B cell (primary cell): ENCODE data around the gene ORMDL1. TPM values are rescaled to one million over a fixed set of nuclear protein-coding genes. Genes with fewer than 3 reads are reported as not detected.

Source experiments
- ATAC-seq: fragments of 200-7000 bp; cut with Tn5 transposase; one replicate; pipeline ENCODE4 v1.10.0; 2021; ENCODE audit warnings: low read depth, mild to moderate bottlenecking, moderate number of reproducible peaks, moderate library complexity
- CTCF ChIA-PET: fragments of 350-600 bp; sonication (Branson Sonifier 250); formaldehyde crosslinking; loops from one replicate; lab custom pipeline; 2021; ENCODE audit warnings: antibody characterized with exemption, inconsistent platforms; lab: Charles Lee
- POLR2A ChIA-PET: fragments of 350-600 bp; sonication (Branson Sonifier 250); formaldehyde crosslinking; loops from one replicate; lab custom pipeline; 2021; ENCODE audit warnings: antibody characterized with exemption; lab: Charles Lee
- DNase-seq: peaks from one replicate; pipeline ENCODE4 v3.0.0; 2013
- H2AFZ ChIP-seq: 2 replicates; pipeline ENCODE4 v1.6.1; 2012; ENCODE audit warnings: mild to moderate bottlenecking, low read depth, low read length; ENCODE audit not compliant: insufficient read depth, poor library complexity, severe bottlenecking
- H3K27ac ChIP-seq, 2 donors: 1 replicate in 1 of 2; 2 replicates in 1 of 2; pipeline ENCODE4 v1.5.1; 2012 to 2013; ENCODE audit warnings: low read length in 2 of 2, mild to moderate bottlenecking in 2 of 2, moderate library complexity in 1 of 2
- H3K27me3 ChIP-seq, 4 experiments: fragments of 200-600 bp in 1 of 4; sonication (generic) in 1 of 4; replicated peaks in 1 of 4; 1 replicate in 2 of 4; 2 replicates in 2 of 4; pipeline versions ENCODE4 v1.6.1 to v1.7.0; 2013 to 2016; ENCODE audit warnings: low read length in 3 of 4, mild to moderate bottlenecking in 2 of 4, mixed read lengths in 1 of 4, moderate library complexity in 1 of 4; ENCODE audit not compliant: insufficient read depth in 4 of 4, control insufficient read depth in 3 of 4; ENCODE audit errors: control extremely low read depth in 1 of 4
- H3K36me3 ChIP-seq, 2 experiments: replicated peaks in 1 of 2; 1 replicate in 1 of 2; 2 replicates in 1 of 2; pipeline versions ENCODE4 v1.6.1 to v1.7.1; 2013; ENCODE audit warnings: low read length in 1 of 2; ENCODE audit not compliant: insufficient read depth in 2 of 2, control insufficient read depth in 1 of 2; ENCODE audit errors: control extremely low read depth in 1 of 2, extremely low read depth in 1 of 2
- H3K4me1 ChIP-seq, 2 donors: fragments of 200-600 bp in 1 of 2; sonication (generic) in 1 of 2; 1 replicate in 1 of 2; 2 replicates in 1 of 2; pipeline versions ENCODE4 v1.5.1 to v1.6.1; 2013 to 2017; ENCODE audit warnings: low read length in 2 of 2; ENCODE audit not compliant: control insufficient read depth in 2 of 2, insufficient read depth in 2 of 2
- H3K4me2 ChIP-seq: replicated peaks from 2 replicates; pipeline ENCODE3; 2012; ENCODE audit warnings: mild to moderate bottlenecking, low read depth, low read length; ENCODE audit not compliant: poor library complexity, severe bottlenecking
- H3K4me3 ChIP-seq, 5 experiments: fragments of 200-600 bp in 1 of 5; sonication (generic) in 1 of 5; 1 replicate in 3 of 5; 2 replicates in 2 of 5; pipeline versions ENCODE4 v1.5.1 to v1.7.0; 2011 to 2016; ENCODE audit warnings: low read length in 4 of 5, mild to moderate bottlenecking in 4 of 5, low read depth in 2 of 5, control low read depth in 1 of 5, moderate library complexity in 1 of 5; ENCODE audit not compliant: insufficient read depth in 1 of 5; ENCODE audit errors: control extremely low read depth in 1 of 5, extremely low read depth in 1 of 5
- H3K79me2 ChIP-seq: fragments of 200-600 bp; sonication (generic); one replicate; pipeline ENCODE4 v1.6.0; 2016; ENCODE audit warnings: low read length; ENCODE audit not compliant: control insufficient read depth, insufficient read depth
- H3K9ac ChIP-seq: fragments of 200-600 bp; sonication (generic); 2 replicates; pipeline ENCODE4 v1.6.1; 2017; ENCODE audit warnings: mild to moderate bottlenecking, low read length, moderate library complexity
- H3K9me3 ChIP-seq, 3 donors: one replicate each; pipeline versions ENCODE4 v1.6.1 to v1.7.1; 2013; ENCODE audit warnings: low read length in 2 of 3; ENCODE audit not compliant: control insufficient read depth in 2 of 3, insufficient read depth in 1 of 3; ENCODE audit errors: control extremely low read depth in 1 of 3
- H4K20me1 ChIP-seq: 2 replicates; pipeline ENCODE4 v1.6.0; 2012; ENCODE audit warnings: mild to moderate bottlenecking, low read length; ENCODE audit not compliant: insufficient read depth, control insufficient read depth, poor library complexity, severe bottlenecking
- H3K27ac Mint-ChIP-seq: one replicate; pipeline ENCODE4 v1.8.0; 2021; ENCODE audit warnings: mixed read lengths
- H3K27me3 Mint-ChIP-seq: one replicate; pipeline ENCODE4 v1.8.0; 2021; ENCODE audit warnings: mixed read lengths
- H3K4me1 Mint-ChIP-seq: one replicate; pipeline ENCODE4 v1.8.0; 2021; ENCODE audit warnings: mixed read lengths
- H3K4me3 Mint-ChIP-seq: one replicate; pipeline ENCODE4 v1.8.0; 2021; ENCODE audit warnings: mixed read lengths
- H3K9me3 Mint-ChIP-seq: one replicate; pipeline ENCODE4 v1.8.0; 2022; ENCODE audit warnings: mixed read lengths; ENCODE audit not compliant: insufficient read depth
- EZH2 ChIP-seq: IDR thresholded peaks from 2 replicates; pipeline ENCODE4 v1.6.1; 2012; ENCODE audit warnings: borderline replicate concordance, low read depth, mild to moderate bottlenecking, moderate library complexity, low read length; ENCODE audit not compliant: insufficient read depth, poor library complexity, severe bottlenecking
- WGBS: methylation state at CpG from one replicate; pipeline ENCODE4 v1.1.5; 2013; ENCODE audit warnings: missing lambda C conversion rate; ENCODE audit not compliant: insufficient coverage; 5-methylcytosine and 5-hydroxymethylcytosine counted together
- intact Hi-C: fragments of 100-400 bp; cut with micrococcal nuclease; formaldehyde crosslinking; loops from one replicate; pipeline ENCODE4 v1.10.0; 2022
- polyA plus RNA-seq: library from polyadenylated mRNA; depleted of rRNA; stranded (reverse); fragments of >200 nt; gene quantifications from 2 replicates; pipeline ENCODE4 v1.2.3, GENCODE V29; 2012
- total RNA-seq, 2 donors: library from RNA; stranded (reverse); fragments of 120-200 nt in 1 of 2; gene quantifications; 1 replicate in 1 of 2; 2 replicates in 1 of 2; pipeline versions ENCODE4 v1.2.3 to v1.2.4, GENCODE V29; 2013 to 2022
- TF ChIP-seq, protein P1 (sequence below): fragments of 200-600 bp; IDR thresholded peaks from one replicate; pipeline ENCODE4 v1.8.0; 2022; ENCODE audit warnings: antibody characterized with exemption, mild to moderate bottlenecking

Gene ORMDL1
- total and polyA plus RNA-seq, 2 donors (not counting 1 experiment from before 2014, with no cell fraction given), result 138 to 170 TPM

DNA sequence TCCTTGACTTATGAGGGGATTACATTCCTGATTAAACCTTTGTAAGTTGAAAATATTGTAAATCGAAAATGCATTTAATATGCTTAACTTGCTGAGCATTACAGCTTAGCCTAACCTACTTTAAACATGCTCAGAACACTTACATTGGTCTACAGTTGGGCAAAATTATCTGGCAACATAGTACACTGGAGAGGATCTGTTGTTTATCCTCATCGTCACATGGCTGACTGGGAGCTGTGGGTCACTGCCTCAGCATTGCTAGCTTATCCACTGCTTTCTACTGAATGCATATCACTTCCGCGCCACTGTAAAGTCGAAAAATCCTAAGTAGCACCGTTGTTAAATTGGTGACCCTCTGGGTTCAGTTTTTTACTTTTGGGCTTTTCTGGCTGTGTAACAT, 13.8 kb upstream of the ORMDL1 start:
- Histone ChIP-seq H3K79me2 (no peaks in the 10 kb centered on the region), H3K4me2 (no peak overlapping the region), H3K4me3 (no peak overlapping the region), H4K20me1 (no peaks in the 10 kb centered on the region), H3K4me1 (no peaks in the 10 kb centered on the region), H3K9me3 (no peaks in the 10 kb centered on the region), H3K27ac (no peak overlapping the region), H3K36me3 (peaks cover 0 to 39% of the 10 kb centered on the region in 2 experiments), H3K27me3 (no peaks in the 10 kb centered on the region), H2AFZ (no peak overlapping the region), H3K9ac (no peak overlapping the region)
- 97% methylated on average over 5 of the region's 6 CpGs for WGBS
- H3K27me3 Mint-ChIP-seq, result no peaks in the 10 kb centered on the region
- ATAC-seq, result no peak
- ChIA-PET POLR2A (no interaction called here), CTCF (interaction anchor here (1.1 to 2.0 kb wide), 5 partner anchors 35 to 323 kb away, joined by 4 to 9 read pairs (median 4); partner anchors contain the start of gene OSGEPL1)
- TF ChIP-seq, protein P1, sequence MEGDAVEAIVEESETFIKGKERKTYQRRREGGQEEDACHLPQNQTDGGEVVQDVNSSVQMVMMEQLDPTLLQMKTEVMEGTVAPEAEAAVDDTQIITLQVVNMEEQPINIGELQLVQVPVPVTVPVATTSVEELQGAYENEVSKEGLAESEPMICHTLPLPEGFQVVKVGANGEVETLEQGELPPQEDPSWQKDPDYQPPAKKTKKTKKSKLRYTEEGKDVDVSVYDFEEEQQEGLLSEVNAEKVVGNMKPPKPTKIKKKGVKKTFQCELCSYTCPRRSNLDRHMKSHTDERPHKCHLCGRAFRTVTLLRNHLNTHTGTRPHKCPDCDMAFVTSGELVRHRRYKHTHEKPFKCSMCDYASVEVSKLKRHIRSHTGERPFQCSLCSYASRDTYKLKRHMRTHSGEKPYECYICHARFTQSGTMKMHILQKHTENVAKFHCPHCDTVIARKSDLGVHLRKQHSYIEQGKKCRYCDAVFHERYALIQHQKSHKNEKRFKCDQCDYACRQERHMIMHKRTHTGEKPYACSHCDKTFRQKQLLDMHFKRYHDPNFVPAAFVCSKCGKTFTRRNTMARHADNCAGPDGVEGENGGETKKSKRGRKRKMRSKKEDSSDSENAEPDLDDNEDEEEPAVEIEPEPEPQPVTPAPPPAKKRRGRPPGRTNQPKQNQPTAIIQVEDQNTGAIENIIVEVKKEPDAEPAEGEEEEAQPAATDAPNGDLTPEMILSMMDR, result no peak
- no peak for TF ChIP-seq EZH2
- no peaks in the 10 kb centered on the region for H3K9me3 Mint-ChIP-seq
- no peak overlapping the region for H3K27ac Mint-ChIP-seq
- intact Hi-C loops, result loop anchor here (2.0 to 10.0 kb wide), 2 partner anchors 53 to 273 kb away; no protein-coding TSS in a partner anchor
- peaks cover 6% of the 10 kb centered on the region for H3K4me1 Mint-ChIP-seq
- H3K4me3 Mint-ChIP-seq, result no peak overlapping the region
- no peak for DNase-seq

DNA sequence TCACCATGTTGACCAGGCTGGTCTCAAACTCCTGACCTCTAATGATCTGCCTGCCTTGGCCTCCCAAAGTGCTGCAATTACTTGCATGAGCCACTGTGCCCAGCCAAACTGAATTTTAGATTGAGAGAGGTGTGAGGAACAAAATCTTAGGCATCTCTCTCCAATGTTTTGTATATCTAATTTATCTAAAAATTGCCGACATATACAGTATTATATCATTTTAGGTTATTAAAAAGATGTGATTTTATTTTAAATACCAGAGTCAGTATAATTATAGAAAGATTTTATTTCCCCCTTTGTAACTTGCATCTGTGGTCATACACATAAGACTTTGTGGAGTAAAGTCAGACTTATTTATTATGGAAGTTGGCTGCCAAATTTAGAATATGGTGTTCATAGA, 10.2 kb upstream of the ORMDL1 start:
- ChIA-PET POLR2A (no interaction called here), CTCF (no interaction called here)
- Histone ChIP-seq H4K20me1 (peaks cover 10% of the 10 kb centered on the region), H3K4me2 (no peak overlapping the region), H3K36me3 (peaks cover 0 to 34% of the 10 kb centered on the region in 2 experiments), H2AFZ (no peak overlapping the region), H3K79me2 (peaks cover 14% of the 10 kb centered on the region), H3K4me3 (no peak overlapping the region), H3K27ac (no peak overlapping the region), H3K27me3 (no peaks in the 10 kb centered on the region), H3K9ac (no peak overlapping the region), H3K9me3 (no peaks in the 10 kb centered on the region), H3K4me1 (no peaks in the 10 kb centered on the region)
- no peak for TF ChIP-seq EZH2
- TF ChIP-seq, protein P1, result no peak
- no peak overlapping the region for H3K4me3 Mint-ChIP-seq
- DNase-seq (no peak), ATAC-seq (no peak)
- intact Hi-C loops, result loop anchor here (10.0 kb wide), 1 partner anchor 50 kb away; no protein-coding TSS in a partner anchor
- no peak overlapping the region for H3K27ac Mint-ChIP-seq
- WGBS, result no CpG with 5 or more reads among the region's 1 CpG
- no peaks in the 10 kb centered on the region for H3K9me3 Mint-ChIP-seq
- H3K27me3 Mint-ChIP-seq, result no peaks in the 10 kb centered on the region
- H3K4me1 Mint-ChIP-seq, result peaks cover 2% of the 10 kb centered on the region
